Body of pancreas (tissue), 4 donors: ENCODE data around the gene PALLD. TPM values are rescaled to one million over a fixed set of nuclear protein-coding genes. Genes with fewer than 3 reads are reported as not detected.

ENCODE experiments used
- ATAC-seq: fragments of 150-250 bp; one replicate; pipeline ENCODE4 v1.9.1; 2016
- DNase-seq, 4 donors: peaks; one replicate each; pipeline ENCODE4 v3.0.0-alpha.2; 2019
- H3K27ac ChIP-seq, 4 donors: fragments of 200-600 bp; sonication (generic); 1 replicate in 3 of 4; 2 replicates in 1 of 4; pipeline versions ENCODE4 v1.5.1 to v1.6.1; 2016 to 2019; ENCODE audit warnings: mild to moderate bottlenecking in 1 of 4, mixed read lengths in 1 of 4, moderate library complexity in 1 of 4
- H3K27me3 ChIP-seq, 2 donors: fragments of 200-600 bp; sonication (generic); one replicate each; pipeline ENCODE4 v1.6.0; 2016; ENCODE audit warnings: mild to moderate bottlenecking in 1 of 2
- H3K36me3 ChIP-seq, 2 donors: fragments of 200-600 bp; sonication (generic); replicated peaks in 1 of 2; 2 replicates each; pipeline ENCODE4 v1.5.1; 2016; ENCODE audit warnings: low read depth in 2 of 2; ENCODE audit not compliant: insufficient read depth in 1 of 2
- H3K4me1 ChIP-seq: fragments of 200-600 bp; sonication (generic); one replicate; pipeline ENCODE4 v1.6.0; 2016
- H3K4me3 ChIP-seq, 2 donors: fragments of 200-600 bp; sonication (generic); 1 replicate in 1 of 2; 2 replicates in 1 of 2; pipeline ENCODE4 v1.5.1; 2016 to 2019
- H3K9me3 ChIP-seq, 3 donors: fragments of 200-600 bp; sonication (generic); 1 replicate in 2 of 3; 2 replicates in 1 of 3; pipeline ENCODE4 v1.5.1; 2016
- CTCF ChIP-seq, 7 experiments: fragments of 450-650 bp in 4 of 7; fragments of 200-600 bp in 3 of 7; sonication (generic) in 3 of 7; IDR thresholded peaks; one replicate each; pipeline ENCODE4 v1.5.1; 2016 to 2019; ENCODE audit warnings: antibody characterized with exemption in 7 of 7
- POLR2A ChIP-seq, 3 donors: fragments of 450-650 bp; IDR thresholded peaks; one replicate each; pipeline ENCODE4 v1.6.1; 2016; ENCODE audit warnings: antibody characterized with exemption in 3 of 3, mild to moderate bottlenecking in 2 of 3
- WGBS, 2 donors: methylation state at CpG; one replicate each; pipeline ENCODE4 v1.1.5; 2017; 5-methylcytosine and 5-hydroxymethylcytosine counted together
- intact Hi-C: fragments of 100-400 bp; cut with DNase I; formaldehyde crosslinking; loops from one replicate; pipeline ENCODE4 v1.15.1; 2023
- total RNA-seq, 2 donors: library from RNA; depleted of rRNA; stranded (reverse); fragments of >200 nt; gene quantifications; one replicate each; pipeline ENCODE4 v1.1.0, GENCODE V29; 2016

PALLD gene
- total RNA-seq, 2 donors from 2014 or later: 46.8 to 52.4 TPM

GRCh38 chr4:168587411-168588125 lies 90.7 kb downstream of the PALLD start:
- no peak for ATAC-seq
- Histone ChIP-seq H3K27ac (no peak overlapping the region), H3K9me3 (no peaks in the 10 kb centered on the region), H3K36me3 (no peaks in the 10 kb centered on the region), H3K4me1 (no peaks in the 10 kb centered on the region), H3K4me3 (no peak overlapping the region), H3K27me3 (no peaks in the 10 kb centered on the region)
- TF ChIP-seq POLR2A (IDR thresholded peaks at IDR 0.05): no peak
- no peak for TF ChIP-seq CTCF (IDR thresholded peaks at IDR 0.05)
- intact Hi-C loops: no loop called here
- DNase-seq: no peak
- 64 to 77% methylated on average over 11 of the region's 11 CpGs for WGBS, 2 donors

DNA sequence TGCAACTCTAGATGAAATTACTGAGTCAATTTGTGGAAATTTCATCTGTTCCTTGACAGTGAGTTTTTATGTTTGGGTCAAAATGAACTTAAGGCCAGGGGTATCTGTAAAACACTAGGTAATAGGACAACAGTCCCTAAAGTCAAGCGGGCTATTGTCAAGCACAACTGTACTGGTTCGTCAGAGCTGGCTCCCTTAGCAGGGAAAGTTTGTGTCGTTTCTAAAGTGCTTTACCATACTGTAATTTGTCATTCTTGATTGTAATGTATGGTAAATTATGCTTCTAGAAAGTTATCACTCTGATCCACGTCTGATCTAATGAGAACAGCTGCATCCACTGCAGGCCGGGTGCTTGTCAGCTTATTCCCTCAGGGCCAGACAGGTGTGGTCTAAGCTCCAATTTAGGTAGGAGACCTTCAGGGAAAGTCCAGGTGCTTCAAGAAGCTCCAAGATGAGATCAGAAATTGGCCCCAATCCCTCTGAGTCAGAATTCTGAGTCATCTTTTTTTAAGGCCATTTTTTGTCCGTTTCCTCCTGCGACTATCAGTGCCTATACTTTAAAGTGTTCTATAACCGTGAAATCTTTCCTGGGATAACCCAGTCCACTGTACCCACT lies 92.2 kb downstream of the PALLD start:
- DNase-seq (peak in 1 of 4 donors; percentile 14), ATAC-seq (peak; percentile 63)
- H3K27me3 ChIP-seq: no peaks in the 10 kb centered on the region
- H3K27ac ChIP-seq: no peak overlapping the region
- WGBS, 2 donors: 54 to 65% methylated on average over 8 of the region's 8 CpGs
- H3K36me3 ChIP-seq: no peaks in the 10 kb centered on the region
- no peak overlapping the region for H3K4me3 ChIP-seq
- H3K9me3 ChIP-seq: no peaks in the 10 kb centered on the region
- H3K4me1 ChIP-seq: no peaks in the 10 kb centered on the region
- TF ChIP-seq CTCF (IDR thresholded peaks at IDR 0.05) (no peak), POLR2A (IDR thresholded peaks at IDR 0.05) (no peak)
- intact Hi-C loops: no loop called here

DNA sequence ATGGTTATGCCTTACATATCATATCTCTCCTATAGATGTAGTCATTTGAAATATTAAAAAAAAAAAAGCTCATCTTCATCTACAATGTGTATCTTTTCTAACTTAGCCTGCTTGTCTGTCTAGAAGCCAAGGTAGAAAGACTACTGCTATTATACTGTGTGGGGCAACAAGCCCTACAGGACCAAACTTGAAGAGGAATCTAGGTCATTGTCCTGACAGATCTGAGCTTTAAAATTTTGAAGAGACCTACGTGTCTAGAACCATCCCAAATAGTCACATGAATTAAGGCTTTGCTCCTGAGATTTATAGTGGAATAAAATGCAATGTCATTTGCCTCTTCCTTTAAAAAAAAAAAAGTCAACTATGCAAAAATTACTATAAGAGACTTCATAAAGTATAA lies 95.8 kb downstream of the PALLD start:
- H3K4me3 ChIP-seq: no peak overlapping the region
- TF ChIP-seq CTCF (IDR thresholded peaks at IDR 0.05) (no peak), POLR2A (IDR thresholded peaks at IDR 0.05) (no peak)
- intact Hi-C loops: no loop called here
- WGBS, 2 donors: 53 to 88% methylated on average over 1 of the region's 1 CpG
- no peaks in the 10 kb centered on the region for H3K4me1 ChIP-seq
- no peak for ATAC-seq
- no peaks in the 10 kb centered on the region for H3K9me3 ChIP-seq
- H3K27ac ChIP-seq: no peak overlapping the region
- no peaks in the 10 kb centered on the region for H3K36me3 ChIP-seq
- DNase-seq: no peak
- no peaks in the 10 kb centered on the region for H3K27me3 ChIP-seq

DNA sequence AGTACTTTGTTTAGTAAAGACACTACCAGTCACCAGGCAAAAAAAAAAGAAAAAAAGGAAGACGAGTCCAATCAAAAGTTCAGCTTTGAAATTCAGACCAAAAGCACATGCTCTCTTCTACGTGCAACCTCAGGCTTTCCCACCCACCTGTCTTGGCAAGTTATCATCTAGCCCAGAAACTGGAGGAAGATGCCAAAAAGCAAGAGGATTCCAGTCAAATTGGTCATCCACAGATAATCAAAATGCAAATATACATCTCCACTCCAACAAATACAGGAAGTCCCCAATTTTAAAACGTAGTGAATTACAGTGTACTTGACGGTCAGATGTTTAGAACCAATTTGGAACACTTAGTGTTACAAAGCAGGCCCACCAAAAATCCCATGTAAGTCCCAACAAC lies 96.5 kb downstream of the PALLD start:
- no peak for ATAC-seq
- WGBS, 2 donors: 55 to 63% methylated on average over 4 of the region's 4 CpGs

More for the DNA sequence above, 96.5 kb downstream of the PALLD start:
- Histone ChIP-seq H3K27ac (no peak overlapping the region), H3K4me1 (no peaks in the 10 kb centered on the region), H3K9me3 (no peaks in the 10 kb centered on the region), H3K27me3 (no peaks in the 10 kb centered on the region), H3K4me3 (no peak overlapping the region), H3K36me3 (no peaks in the 10 kb centered on the region)
- no peak for TF ChIP-seq CTCF (IDR thresholded peaks at IDR 0.05)
- no peak for TF ChIP-seq POLR2A (IDR thresholded peaks at IDR 0.05)
- intact Hi-C loops: no loop called here
- no peak for DNase-seq
